HG02759 (cell line): ENCODE data around the gene CATSPERD.
"Not testable (repeated sequence)": the region's sequence is repeated elsewhere in the genome, so short reads cannot be mapped to it uniquely, and the experiment has no call there.

Experiments used
- ATAC-seq: cut with Tn5 transposase; IDR thresholded peaks from one replicate; pipeline ENCODE4 v1.9.1; 2021; ENCODE audit warnings: mild to moderate bottlenecking, moderate library complexity; ENCODE audit not compliant: unreplicated experiment

CATSPERD gene

GRCh38 chr19:5719274-5719960, 1.0 kb upstream of the CATSPERD start:
- ATAC-seq = no peak

DNA sequence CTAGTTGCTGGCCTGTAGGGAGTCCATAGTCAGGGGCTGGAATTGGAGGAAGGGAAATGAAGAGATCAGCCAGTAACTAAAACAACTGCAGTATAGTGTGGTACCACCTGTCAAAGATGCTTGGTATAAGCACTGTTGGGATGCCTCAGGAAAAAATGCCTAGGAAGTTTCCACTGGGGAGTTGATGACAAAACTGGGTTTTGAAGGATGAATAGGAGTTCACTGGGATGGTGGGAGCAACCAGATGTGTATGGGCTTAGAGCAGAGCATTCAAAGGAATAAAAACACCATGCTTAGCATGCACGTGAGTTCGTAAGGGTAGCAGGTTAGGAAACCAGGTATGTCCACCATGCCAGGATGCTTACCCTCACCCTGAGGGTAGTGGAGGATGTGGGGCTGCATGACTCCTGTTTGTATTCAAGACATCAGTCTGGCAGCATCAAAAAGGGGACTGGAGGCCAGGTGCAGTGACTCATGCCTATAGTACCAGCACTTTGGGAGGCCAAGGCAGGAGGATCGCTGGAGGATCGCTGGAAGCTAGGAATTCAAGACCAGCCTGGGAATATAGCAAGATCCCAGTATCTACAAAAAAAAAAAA, 7.1 kb downstream of the CATSPERD start:
- ATAC-seq = no peak

DNA sequence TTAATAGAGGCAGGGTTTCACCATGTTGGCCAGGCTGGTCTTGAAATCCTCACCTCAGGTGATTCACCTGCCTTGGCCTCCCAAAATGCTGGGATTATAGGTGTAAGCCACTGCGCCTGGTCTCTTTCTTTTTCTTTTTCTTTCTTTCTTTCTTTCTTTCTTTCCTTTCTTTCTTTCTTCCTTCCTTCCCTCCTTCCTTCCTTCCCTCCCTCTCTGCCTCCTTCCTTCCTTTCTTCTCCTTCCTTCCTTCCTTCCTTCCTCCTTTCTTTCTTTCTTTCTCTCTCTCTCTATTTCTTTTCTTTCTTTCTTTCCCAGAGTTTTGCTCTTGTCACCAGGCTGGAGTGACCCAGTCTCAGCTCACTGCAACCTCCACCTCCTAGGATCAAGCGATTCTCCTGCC, 12.7 kb downstream of the CATSPERD start:
- not testable (repeated sequence) for ATAC-seq

DNA sequence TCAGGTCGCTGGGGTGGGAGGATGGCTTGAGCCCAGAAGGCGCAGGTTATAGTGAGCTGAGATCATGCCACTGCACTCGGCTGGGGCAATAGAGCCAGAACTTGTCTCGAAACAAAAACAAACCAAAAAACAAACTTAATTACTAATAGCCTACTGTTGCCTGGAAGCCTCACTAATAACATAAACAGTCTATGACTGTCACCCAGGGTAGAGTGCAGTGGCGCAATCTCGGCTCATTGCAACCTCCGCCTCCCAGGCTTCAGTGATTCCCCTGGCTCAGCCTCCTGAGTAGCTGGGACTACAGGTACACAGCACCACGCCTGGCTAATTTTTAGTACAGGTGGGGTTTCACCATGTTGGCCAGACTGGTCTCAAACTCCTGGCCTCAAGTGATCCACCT, 18.0 kb downstream of the CATSPERD start:
- ATAC-seq = no peak

- ATAC-seq = no peak
These were observed 21.6 kb downstream of the CATSPERD start for GRCh38 chr19:5742051-5742450.

DNA sequence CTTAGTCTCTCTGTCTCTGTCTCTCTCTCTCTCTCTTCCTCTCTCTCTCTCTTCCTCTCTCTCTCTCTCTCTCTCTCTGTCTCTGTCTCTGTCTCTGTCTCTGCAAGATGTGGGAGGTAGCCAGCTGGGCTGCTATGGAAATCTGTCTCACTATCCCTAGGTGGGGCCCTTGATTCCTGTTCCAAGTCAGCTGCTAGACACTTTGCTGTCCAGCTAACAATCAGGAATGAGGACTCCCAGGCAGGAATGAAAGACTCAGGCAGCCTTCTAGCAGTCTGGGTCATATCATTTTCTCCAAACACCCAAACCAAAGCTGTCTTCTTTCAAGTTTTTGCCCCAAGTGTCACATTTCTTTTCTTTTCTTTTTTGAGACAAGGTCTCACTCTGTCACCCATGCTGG, 23.2 kb downstream of the CATSPERD start:
- no peak for ATAC-seq

- ATAC-seq = not testable (repeated sequence)
These were observed 24.6 kb downstream of the CATSPERD start for GRCh38 chr19:5744999-5745398.

DNA sequence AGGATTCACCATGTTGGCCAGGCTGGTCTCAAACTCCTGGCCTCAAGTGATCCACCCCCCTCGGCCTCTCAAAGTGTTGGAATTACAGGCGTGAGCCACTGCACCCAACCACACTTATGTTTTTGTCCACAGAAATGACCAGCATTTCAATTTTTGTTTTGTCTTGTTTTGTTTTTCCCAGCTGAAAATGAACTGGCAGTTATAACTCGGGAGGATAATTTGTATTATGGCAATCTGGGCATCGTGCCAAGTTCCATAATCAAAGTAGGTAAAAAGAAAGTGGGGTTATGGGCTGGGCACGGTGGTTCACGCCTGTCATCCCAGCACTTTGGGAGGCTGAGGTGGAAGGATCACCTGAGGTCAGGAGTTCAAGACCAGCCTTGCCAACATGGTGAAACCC, 28.5 kb downstream of the CATSPERD start:
- ATAC-seq = not testable (repeated sequence)

GRCh38 chr19:5749505-5749904, 29.1 kb downstream of the CATSPERD start:
- no peak for ATAC-seq

DNA sequence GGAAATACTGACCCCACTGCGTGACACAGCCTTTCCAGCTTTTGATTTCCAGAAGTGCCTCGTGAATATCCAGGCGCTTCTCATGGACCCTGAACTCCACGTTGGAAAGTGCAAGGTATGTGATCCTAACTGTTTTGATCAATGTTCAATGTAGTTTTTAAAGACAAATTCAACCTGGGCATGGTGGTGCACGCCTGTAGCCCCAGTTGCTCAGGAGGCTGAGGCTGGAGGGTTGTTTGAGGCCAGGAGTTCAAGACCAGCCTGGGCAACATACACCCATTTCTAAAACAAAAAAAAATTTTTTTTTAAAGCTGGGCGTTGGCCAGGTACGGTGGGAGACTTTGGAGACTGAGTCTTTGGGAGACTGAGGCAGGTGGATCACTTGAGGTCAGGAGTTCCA, 31.3 kb downstream of the CATSPERD start:
- no peak for ATAC-seq

DNA sequence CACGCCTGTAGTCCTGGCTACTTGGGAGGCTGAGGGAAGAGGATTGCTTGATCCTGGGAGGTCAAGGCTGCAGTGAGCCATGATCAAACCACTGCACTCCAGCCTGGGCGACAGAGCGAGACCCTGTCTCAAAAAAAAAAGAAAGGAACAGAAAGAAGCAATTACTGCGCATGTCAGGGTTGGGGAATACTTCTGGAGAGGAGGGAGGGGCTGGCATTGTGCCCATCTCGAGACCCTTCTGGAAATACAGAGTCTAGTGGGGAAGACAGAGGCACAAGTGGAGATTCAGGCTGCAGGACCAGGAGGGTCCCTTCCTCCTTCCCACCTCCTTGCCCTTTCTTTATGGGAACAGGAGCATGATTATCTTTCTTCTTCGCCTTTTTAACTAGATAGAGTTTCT, 33.3 kb downstream of the CATSPERD start:
- ATAC-seq = no peak

GRCh38 chr19:5762608-5763217, 42.3 kb downstream of the CATSPERD start:
- no peak for ATAC-seq

GRCh38 chr19:5765220-5765619, 44.8 kb downstream of the CATSPERD start:
- no peak for ATAC-seq

DNA sequence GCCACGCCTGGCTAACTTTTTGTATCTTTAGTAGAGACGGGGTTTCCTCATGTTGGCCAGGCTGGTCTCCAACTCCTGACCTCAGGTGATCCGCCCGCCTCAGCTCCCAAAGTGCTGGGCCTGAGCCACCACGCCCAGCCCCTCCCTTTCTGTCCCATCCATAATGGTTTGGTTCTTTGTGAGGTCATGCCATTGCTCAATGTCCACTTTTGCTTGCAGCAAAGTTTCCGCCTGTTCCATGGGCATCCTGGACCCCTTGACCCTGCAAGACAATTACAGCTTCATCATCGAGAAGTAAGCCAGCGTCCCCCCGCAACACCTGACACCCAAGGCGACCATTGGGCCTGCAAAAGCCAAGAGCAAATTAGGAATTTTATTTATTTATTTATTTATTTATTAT, 47.5 kb downstream of the CATSPERD start:
- no peak for ATAC-seq

DNA sequence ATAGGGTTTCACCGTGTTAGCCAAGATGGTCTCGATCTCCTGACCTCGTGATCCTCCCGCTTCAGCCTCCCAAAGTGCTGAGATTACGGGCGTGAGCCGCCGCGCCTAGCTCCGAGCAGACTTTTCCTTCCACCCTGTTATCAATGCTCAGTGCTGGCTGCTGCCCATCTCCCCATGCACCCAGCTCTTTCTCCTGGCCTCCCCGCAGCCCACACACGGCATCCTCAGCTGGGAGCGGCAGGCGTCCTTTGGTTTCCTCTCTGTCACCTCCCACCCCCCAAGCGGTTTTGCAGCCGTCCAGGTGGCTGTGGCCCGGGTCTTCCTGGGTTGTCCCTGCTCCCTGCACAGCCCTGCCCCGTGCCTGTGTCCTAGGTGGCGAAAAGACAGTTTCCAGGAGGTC, 52.0 kb downstream of the CATSPERD start:
- ATAC-seq = no peak

DNA sequence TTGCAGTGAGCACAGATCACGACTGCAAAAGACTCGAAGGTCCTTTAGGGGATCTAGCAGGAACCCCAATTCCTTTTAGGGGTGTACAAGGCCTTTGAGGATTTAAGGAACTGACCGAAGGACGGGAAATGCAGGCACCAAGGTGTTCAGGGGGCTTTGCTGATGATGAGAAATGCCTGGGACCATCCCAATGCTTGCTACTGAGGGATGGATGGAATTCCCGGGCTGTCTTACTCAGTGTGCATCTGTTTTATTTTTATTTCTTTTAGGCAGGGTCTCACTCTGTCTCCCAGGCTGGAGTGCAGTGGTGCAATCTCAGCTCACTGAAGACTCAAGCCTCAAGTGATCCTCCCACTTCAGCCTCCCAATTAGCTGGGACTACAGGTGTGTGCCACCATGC, 52.8 kb downstream of the CATSPERD start:
- ATAC-seq = no peak

DNA sequence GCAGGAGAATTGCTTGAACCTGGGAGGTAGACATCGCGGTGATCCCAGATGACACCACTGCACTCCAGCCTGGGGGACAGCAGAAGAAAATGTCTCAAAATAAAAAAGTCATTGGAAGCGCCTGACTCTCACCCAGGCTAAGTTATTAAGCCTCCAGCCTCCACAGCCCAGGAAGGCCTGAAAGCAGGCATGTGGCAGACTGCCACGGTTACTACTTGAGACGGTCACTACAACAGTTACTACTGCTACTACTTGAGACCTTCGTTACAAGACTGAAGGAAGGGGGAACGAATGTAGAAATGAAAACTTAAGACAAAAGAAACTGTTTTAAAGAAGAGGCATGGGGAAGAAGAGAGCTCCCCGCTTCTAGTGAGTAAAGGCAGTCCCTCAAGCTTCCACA, 54.5 kb downstream of the CATSPERD start:
- ATAC-seq = no peak

GRCh38 chr19:5775668-5776309, 55.4 kb downstream of the CATSPERD start:
- no peak for ATAC-seq

GRCh38 chr19:5778402-5778801, 58.0 kb downstream of the CATSPERD start:
- ATAC-seq = no peak

DNA sequence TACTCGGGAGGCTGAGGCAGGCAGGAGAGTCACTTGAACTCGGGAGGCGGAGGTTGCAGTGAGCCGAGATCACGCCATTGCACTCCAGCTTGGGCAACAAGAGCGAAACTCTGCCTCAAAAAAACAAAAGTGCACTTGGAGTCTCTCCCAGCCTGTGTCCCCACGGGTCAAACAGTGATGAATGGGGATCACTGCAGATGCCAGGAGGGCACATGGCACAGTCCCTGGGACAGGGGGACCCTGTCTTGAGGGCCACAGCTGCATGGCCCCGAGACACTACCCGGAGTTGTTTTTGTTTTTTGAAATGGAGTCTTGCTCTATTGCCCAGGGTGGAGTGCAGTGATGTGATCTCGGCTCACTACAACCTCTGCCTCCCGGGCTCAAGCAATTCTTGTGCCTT, 60.5 kb downstream of the CATSPERD start:
- ATAC-seq = not testable (repeated sequence)

GRCh38 chr19:5782322-5782721, 61.9 kb downstream of the CATSPERD start:
- no peak for ATAC-seq
